Medulla oblongata (tissue), 1 donor: ENCODE data around the gene ZNF396.

Experiments used
- DNase-seq: peaks from one replicate; pipeline ENCODE4 v3.0.0-alpha.2; 2015; ENCODE audit errors: extremely low spot score

The ZNF396 gene

GRCh38 chr18:35383136-35383535 lies 6.0 kb upstream of the ZNF396 start:
- no peak for DNase-seq

GRCh38 chr18:35379421-35379820 lies 2.3 kb upstream of the ZNF396 start:
- no peak for DNase-seq

GRCh38 chr18:35378574-35378896 lies 1.4 kb upstream of the ZNF396 start:
- no peak for DNase-seq

- no peak for DNase-seq
These were observed 887 bp upstream of the ZNF396 start for GRCh38 chr18:35377875-35378573.

GRCh38 chr18:35376393-35376741 lies 770 bp downstream of the ZNF396 start:
- no peak for DNase-seq

- DNase-seq = no peak
These were observed 2.4 kb downstream of the ZNF396 start for GRCh38 chr18:35374708-35375107.

- DNase-seq = no peak
These were observed 5.5 kb downstream of the ZNF396 start for GRCh38 chr18:35371412-35372195.

GRCh38 chr18:35369126-35369525 lies 8.0 kb downstream of the ZNF396 start:
- no peak for DNase-seq

- no peak for DNase-seq
These were observed 8.5 kb downstream of the ZNF396 start for GRCh38 chr18:35368595-35368994.

GRCh38 chr18:35362531-35362930 lies 14.6 kb downstream of the ZNF396 start:
- no peak for DNase-seq

GRCh38 chr18:35361570-35362321 lies 15.4 kb downstream of the ZNF396 start:
- no peak for DNase-seq

- DNase-seq = peak; percentile 98
These were observed 22.0 kb downstream of the ZNF396 start for GRCh38 chr18:35355140-35355618.

GRCh38 chr18:35352778-35353177 lies 24.4 kb downstream of the ZNF396 start:
- no peak for DNase-seq

GRCh38 chr18:35352283-35352682 lies 24.9 kb downstream of the ZNF396 start:
- no peak for DNase-seq

- no peak for DNase-seq
These were observed 29.1 kb downstream of the ZNF396 start for GRCh38 chr18:35348001-35348400.

GRCh38 chr18:35345950-35346349 lies 31.2 kb downstream of the ZNF396 start:
- no peak for DNase-seq

- DNase-seq = peak; percentile 85
These were observed 31.6 kb downstream of the ZNF396 start for GRCh38 chr18:35345460-35345921.

GRCh38 chr18:35344736-35345459 lies 32.2 kb downstream of the ZNF396 start:
- DNase-seq = no peak

GRCh38 chr18:35343936-35344735 lies 33.0 kb downstream of the ZNF396 start, which contains the start of gene ZNF24:
ZNF24 (minus strand) TSS chr18:35344420; CDS start chr18:35340650, 3,770 bp downstream.
- DNase-seq = peak; percentile 98

GRCh38 chr18:35343488-35343935 lies 33.6 kb downstream of the ZNF396 start:
- no peak for DNase-seq

- DNase-seq = no peak
These were observed 39.9 kb downstream of the ZNF396 start for GRCh38 chr18:35337286-35337685.
